IPS-11a (cell line): ENCODE measurements around the gene KEL.

Source experiments
- H3K4me3 ChIP-seq: one replicate; pipeline ENCODE4 v1.5.1; 2013; ENCODE audit warnings: low read depth, low read length, control low read depth

KEL gene

DNA sequence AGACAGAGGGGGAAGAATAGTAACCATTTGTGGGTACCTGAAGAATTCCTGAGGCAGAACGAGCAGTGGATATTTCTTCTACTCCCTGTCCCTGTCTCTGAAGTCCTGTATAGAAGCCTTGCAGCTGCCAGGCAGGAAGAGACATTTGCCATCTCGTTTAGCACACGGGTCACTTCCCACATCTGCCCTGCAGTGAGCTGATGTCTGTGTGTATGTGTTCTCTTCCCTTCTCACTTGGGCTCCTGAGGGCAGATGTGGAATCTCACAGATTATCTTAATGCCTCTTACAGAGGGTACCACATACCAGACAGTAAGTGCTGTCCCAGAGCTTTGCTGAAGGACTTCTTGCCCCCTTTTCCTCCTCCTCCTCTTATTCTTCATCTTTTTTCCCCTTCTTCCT, 62.5 kb downstream of the KEL start:
- H3K4me3 ChIP-seq = no peak overlapping the region

DNA sequence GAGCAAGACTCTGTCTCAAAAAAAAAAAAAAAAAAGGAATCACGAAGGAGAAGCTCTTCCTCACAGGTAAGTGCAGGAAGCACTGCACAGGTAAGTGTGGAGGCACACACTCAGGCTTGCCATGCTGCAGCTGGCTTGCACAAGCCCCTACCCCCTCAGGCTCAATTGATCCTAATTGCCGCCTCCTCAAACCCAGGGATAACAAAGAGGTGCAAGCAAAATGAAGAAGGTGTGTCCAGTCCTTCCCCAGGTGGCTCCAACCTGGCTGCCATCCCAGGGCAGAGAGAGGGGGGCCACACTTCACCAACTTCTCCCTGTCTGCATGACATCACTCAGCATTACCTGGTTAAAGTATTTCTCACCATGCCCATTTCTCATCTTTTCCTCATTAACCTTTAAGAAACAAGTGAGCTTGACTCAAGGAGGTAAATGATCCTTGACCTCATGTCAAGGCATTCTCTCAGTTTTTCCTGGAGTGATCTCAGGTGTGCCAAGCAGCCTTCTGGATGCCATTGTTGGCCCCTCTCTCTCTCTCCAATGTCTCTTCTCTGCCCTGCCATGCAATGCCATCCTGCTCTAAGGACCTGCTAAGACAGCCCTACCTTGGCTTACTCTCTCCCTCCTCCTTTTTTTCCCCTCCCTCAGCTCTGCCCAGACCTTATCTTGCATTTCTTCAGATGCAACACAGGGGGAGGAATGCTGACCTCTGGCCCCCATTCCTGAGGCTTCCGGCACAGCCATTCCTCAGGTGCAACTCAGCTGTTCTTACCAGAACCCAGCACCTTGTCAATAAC, 63.6 kb downstream of the KEL start:
- no peak overlapping the region for H3K4me3 ChIP-seq

DNA sequence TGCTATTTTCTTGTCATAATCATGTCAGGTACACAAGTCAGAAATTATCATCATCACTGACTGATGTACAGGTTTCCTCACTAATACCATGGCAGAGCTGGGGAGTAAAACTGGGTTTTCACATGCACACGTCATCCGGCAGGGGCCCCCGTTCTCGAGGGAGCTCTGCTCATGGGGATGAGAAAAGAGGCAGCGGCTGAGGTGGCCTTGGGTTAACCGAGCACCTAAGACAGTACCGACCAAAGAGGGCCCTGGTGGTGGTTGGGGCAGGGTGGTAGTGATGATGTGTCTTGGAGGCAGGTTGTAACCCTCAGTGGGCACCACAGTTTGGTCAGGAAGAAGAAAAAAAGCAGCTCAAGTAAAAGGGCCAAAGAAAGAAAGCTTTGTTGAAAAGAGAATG, 64.5 kb downstream of the KEL start:
- no peak overlapping the region for H3K4me3 ChIP-seq

DNA sequence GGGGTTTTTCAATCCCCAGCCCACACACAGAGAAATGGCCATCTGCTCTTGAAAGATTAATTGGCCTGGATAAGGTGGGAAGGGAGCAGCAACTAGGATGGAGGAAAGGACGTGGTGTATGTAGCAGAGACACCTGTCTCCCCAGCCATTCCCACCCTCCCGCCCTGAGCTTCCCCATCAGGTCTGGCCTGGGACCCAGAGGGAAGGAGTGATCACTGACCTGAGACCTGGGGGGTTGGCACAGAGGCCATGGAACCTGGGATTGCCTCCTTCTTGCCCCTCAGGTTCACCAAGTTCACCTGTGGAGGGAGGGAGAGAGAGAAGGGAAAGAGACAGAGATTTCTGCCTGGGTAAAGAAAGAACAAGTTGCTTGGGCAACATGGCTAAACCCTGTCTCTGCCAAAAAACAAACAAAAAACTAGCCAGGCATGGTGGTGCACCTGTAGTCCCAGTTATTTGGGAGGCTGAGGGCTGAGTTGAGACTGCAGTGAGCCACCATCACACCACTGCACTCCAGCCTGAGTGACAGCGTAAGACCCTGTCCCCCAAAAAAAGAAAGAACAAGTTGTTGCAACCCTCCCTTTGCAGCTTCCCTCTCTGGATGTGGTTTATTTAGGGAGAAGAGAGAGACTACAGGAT, 65.3 kb downstream of the KEL start:
- no peak overlapping the region for H3K4me3 ChIP-seq

DNA sequence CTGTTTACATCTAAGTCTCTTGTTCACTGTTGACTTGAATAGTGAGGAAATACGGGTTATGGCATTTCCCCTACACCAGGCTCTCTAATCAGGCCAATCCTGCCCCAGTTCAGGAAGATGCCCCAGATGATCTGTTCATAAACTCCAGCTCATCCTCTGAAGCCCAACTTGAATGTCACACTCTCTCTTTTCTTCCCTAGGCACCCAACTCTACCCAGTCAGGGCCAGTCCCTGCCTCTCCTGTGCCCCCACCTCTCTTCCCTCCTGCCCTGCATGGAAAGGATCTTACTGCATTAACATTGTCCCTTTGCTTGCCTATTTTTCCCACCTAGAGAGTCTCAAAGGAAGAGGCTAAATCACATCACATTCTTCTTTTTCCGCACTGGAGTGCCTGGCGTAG, 66.0 kb downstream of the KEL start:
- H3K4me3 ChIP-seq = no peak overlapping the region

DNA sequence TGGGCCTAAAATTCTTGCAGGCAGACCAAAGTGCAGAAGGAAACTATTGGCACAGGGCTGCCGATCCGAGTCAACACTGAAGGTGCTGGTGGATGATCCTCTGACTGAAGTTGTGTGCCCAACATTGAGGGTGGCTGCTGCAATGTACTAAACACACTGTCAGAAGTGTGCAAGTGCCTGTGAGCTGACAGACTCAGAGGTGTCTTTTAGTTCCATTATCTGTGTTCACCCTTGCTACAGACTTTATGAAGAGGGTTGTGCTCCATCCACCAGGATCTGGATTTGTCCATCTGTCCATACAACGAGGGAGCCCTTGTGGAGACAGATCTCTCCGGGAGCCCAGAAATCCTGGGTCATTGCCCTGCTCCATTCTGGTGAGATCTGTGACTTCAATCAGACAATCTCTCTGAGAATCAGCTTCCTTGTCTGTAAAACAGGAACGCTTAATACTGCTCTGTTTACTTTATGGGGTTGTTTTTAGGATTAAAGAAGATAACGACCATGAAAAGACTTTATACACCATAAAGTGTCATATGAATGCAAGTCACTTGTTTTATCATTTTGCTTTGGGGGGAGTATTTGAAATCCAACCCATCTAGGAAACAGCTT, 67.1 kb downstream of the KEL start:
- no peak overlapping the region for H3K4me3 ChIP-seq

DNA sequence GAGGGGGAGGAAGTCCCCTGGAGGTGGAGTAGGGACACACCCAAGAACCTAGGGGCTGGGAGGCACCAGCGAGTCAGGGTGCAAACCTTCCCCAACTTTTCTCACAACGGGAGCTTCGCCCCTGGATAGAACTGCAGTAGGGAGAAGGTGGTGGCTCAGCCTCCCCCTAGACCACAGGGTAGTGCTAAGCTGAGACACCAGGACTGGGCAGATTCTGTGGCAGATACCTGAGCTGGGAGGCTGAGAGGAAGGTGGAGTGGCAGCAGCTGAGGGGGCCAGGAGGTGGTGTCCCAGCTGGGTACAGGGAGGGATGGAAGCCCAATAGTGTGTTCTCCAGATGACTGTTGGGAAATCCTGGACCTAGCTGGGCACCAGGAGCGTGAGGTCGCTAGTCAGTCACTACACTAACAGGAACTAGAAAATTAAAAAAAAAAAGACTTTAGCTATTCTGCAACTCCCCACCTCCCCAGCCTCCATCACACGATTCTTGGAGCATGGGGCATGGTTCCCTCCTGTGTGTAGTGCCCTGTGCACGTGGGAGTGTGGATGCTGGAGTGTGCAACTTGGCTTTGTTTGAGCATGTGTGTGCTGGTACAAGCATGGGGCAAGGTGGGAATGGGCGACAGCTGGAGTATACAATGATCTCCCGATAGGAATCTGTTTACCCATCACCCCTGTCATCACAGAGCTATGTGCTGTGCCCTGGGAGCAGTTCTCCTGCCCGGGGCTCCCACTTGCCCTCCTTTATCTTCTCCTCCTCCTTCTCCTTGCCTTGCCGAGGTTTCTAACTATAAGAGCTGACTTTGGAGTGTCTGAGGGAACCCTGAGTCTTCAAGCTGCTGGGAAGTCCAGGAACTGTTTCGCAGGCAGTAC, 67.8 kb downstream of the KEL start:
- H3K4me3 ChIP-seq = no peak overlapping the region

DNA sequence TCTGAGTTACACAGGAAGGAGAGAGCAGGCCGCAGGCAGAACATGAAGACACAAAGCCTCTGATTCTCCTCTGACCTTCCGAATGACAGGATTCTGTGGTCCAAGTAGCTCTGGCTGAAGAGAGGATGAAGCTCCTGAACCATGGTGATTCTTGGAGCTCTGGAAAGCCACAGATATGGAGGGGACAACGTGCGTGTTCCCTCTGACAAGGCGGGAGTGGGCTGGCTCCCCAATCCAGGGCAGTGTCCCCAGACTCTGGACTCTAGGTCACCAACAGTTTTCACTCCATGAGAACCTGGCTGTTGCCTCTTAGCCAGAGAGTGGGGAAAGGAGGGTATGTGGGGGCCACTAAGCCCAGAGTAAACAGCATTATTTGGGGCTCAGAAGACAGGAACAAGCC, 69.2 kb downstream of the KEL start:
- H3K4me3 ChIP-seq = no peak overlapping the region

DNA sequence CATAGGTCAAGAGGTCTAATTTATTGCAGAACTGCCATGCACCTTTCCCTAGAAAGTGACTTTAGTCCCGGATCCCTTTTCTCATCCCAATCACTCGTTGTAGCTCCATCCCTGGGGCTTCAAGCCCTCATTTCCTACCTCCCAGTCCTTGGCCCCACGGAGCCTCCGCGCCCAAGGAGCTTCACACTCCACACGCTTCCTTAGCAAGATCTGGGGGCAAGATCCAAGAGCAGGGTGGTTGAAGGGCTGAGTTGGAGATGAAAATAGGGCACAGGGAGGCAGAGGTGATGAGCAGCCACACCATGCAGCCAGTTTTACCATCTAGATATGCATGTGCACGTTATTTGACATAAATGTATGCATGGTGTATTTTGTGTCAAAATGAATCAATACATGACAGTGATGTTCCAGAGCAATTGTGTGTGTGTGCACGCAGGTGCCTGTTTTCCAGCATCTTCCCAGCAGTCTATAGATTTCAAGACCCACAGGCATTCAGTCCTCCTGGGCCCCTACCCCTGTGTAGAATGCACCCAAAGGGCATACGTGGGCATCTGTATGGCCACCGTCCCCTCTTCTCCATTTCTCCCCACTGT, 70.6 kb downstream of the KEL start:
- H3K4me3 ChIP-seq = no peak overlapping the region
